ENCODE results near the gene PRPS1L1.

PRPS1L1 gene

GRCh38 chr7:18004372-18004771, 23.3 kb downstream of the PRPS1L1 start:
- DNase-seq, result no peak

GRCh38 chr7:18003286-18003994, 24.2 kb downstream of the PRPS1L1 start:
- no peak for DNase-seq

GRCh38 chr7:17998692-17999091, 29.0 kb downstream of the PRPS1L1 start:
- DNase-seq, result no peak

- DNase-seq, result no peak
Observed at GRCh38 chr7:17996442-17997223, 31.0 kb downstream of the PRPS1L1 start.

- no peak for DNase-seq
Observed at GRCh38 chr7:17996040-17996439, 31.6 kb downstream of the PRPS1L1 start.

GRCh38 chr7:17994079-17994850, 33.4 kb downstream of the PRPS1L1 start:
- no peak for DNase-seq

- DNase-seq, result no peak
Observed at GRCh38 chr7:17991866-17992648, 35.6 kb downstream of the PRPS1L1 start.

GRCh38 chr7:17990761-17991160, 36.9 kb downstream of the PRPS1L1 start:
- DNase-seq, result no peak

- no peak for DNase-seq
Observed at GRCh38 chr7:17989546-17989945, 38.1 kb downstream of the PRPS1L1 start.

GRCh38 chr7:17988858-17989257, 38.8 kb downstream of the PRPS1L1 start:
- no peak for DNase-seq

GRCh38 chr7:17988141-17988540, 39.5 kb downstream of the PRPS1L1 start:
- no peak for DNase-seq

GRCh38 chr7:17986851-17987250, 40.8 kb downstream of the PRPS1L1 start:
- DNase-seq, result no peak

- no peak for DNase-seq
Observed at GRCh38 chr7:17985473-17986239, 42.0 kb downstream of the PRPS1L1 start.

- DNase-seq, result no peak
Observed at GRCh38 chr7:17984288-17984687, 43.4 kb downstream of the PRPS1L1 start.

- DNase-seq, result no peak
Observed at GRCh38 chr7:17983221-17984062, 44.2 kb downstream of the PRPS1L1 start.

GRCh38 chr7:17976952-17977351, 50.7 kb downstream of the PRPS1L1 start:
- no peak for DNase-seq

Data from NCI-H1694 treated with DMSO at 0.1 percent for 48 hours (cell line).